ENCODE data around the gene COL6A5. TPM values are rescaled to one million over a fixed set of nuclear protein-coding genes. Genes with fewer than 3 reads are reported as not detected.
A peak's percentile ranks its signal among the peaks of the same experiment; 100 is the strongest.

The COL6A5 gene
- total and polyA plus RNA-seq, 9 of the 15 experiments (the other 6 are each of a cell fraction or from before 2014, with no cell fraction given), result 1.5 to 9.7 (median 5.6) TPM

DNA sequence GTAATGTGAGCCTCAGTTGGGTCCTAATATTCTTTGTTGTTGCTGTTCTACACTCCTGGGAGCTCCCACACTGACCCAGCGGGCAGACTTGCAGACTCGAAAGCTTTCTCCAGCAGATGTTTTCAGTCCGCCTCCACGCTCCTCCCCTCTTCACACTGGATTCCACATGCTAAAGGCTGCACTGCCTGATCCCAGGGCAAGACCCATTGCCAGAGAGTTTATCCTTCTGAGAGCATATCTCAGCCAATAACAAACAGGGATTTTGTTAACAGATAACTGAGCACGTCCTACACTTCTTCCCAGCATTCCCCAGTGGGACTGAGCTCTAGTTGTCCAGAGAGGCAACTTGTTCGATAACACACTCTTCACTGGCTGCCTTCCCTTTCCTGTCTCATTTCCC, 163.5 kb downstream of the COL6A5 start:
- H3K4me1 ChIP-seq (replicated peaks in 1 of 2; ENCODE audit: control insufficient read depth in 2 of 2, insufficient read depth in 2 of 2, low read length in 2 of 2), result no peaks in the 10 kb centered on the region
- no peaks in the 10 kb centered on the region for H3K9me1 ChIP-seq (ENCODE audit: control insufficient read depth, insufficient read depth, low read length)
- H3K9me3 ChIP-seq (replicated peaks; ENCODE audit: control insufficient read depth, insufficient read depth, low read depth, low read length), result no peaks in the 10 kb centered on the region
- no peaks in the 10 kb centered on the region for H4K20me1 ChIP-seq (replicated peaks; ENCODE audit: control insufficient read depth, insufficient read depth, low read length)
- BruUV-seq (replicated peaks), result no TSS peak
- no peak for TF ChIP-seq TCF3 (CRISPR knock-in tag; IDR thresholded peaks at IDR 0.05)
- TF ChIP-seq, protein P1, sequence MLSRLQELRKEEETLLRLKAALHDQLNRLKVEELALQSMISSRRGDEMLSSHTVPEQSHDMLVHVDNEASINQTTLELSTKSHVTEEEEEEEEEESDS (CRISPR knock-in tag; IDR thresholded peaks at IDR 0.05), result no peak
- TF ChIP-seq, protein P2, sequence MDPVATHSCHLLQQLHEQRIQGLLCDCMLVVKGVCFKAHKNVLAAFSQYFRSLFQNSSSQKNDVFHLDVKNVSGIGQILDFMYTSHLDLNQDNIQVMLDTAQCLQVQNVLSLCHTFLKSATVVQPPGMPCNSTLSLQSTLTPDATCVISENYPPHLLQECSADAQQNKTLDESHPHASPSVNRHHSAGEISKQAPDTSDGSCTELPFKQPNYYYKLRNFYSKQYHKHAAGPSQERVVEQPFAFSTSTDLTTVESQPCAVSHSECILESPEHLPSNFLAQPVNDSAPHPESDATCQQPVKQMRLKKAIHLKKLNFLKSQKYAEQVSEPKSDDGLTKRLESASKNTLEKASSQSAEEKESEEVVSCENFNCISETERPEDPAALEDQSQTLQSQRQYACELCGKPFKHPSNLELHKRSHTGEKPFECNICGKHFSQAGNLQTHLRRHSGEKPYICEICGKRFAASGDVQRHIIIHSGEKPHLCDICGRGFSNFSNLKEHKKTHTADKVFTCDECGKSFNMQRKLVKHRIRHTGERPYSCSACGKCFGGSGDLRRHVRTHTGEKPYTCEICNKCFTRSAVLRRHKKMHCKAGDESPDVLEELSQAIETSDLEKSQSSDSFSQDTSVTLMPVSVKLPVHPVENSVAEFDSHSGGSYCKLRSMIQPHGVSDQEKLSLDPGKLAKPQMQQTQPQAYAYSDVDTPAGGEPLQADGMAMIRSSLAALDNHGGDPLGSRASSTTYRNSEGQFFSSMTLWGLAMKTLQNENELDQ (CRISPR knock-in tag; IDR thresholded peaks at IDR 0.05; ENCODE audit: borderline replicate concordance), result no peak
- TF ChIP-seq POU5F1 (IDR thresholded peaks at IDR 0.05; ENCODE audit: borderline replicate concordance, low read depth, low read length, partially characterized antibody), result no peak
- TF ChIP-seq MAFK (IDR thresholded peaks at IDR 0.05; ENCODE audit: low read length), result no peak
- TF ChIP-seq ZNF41 (CRISPR knock-in tag; conservative IDR thresholded peaks at IDR 0.05), result no peak
- TF ChIP-seq SMC3 (conservative IDR thresholded peaks at IDR 0.05; ENCODE audit: insufficient read depth, low read depth, low read length), result no peak
- ChIA-PET POLR2A (no interaction called here), CTCF (ENCODE audit: low intra/inter-chr PET ratio) (no interaction called here)
- in situ Hi-C loops (cut with MboI) (no loop called here), intact Hi-C loops (cut with micrococcal nuclease) (no loop called here)
- no peaks in the 10 kb centered on the region for H3K79me2 ChIP-seq (ENCODE audit: control insufficient read depth, insufficient read depth, low read length)
- FAIRE-seq (no peak), DNase-seq (ENCODE audit: extremely low read depth in 1 of 4, low spot score in 3 of 4) (no peak), ATAC-seq (no peak)
- no peak overlapping the region for H3K9ac ChIP-seq (ENCODE audit: insufficient read depth in 1 of 2, low read depth in 2 of 2, low read length in 2 of 2)
- no peak overlapping the region for H3K4me3 ChIP-seq
- H3K27ac ChIP-seq (ENCODE audit: extremely low read depth, low read depth, low read length), result no peak overlapping the region
- no peaks in the 10 kb centered on the region for H3K27me3 ChIP-seq (ENCODE audit: control insufficient read depth in 2 of 2, insufficient read depth in 2 of 2, low read length in 2 of 2)
- H2AFZ ChIP-seq (ENCODE audit: low read depth, low read length), result peak overlapping the region; percentile 51; the same call in 1 of the 2 replicates
- H3K36me3 ChIP-seq (ENCODE audit: control insufficient read depth, insufficient read depth, low read length), result no peaks in the 10 kb centered on the region
- no peak overlapping the region for H3K4me2 ChIP-seq (ENCODE audit: insufficient read depth, low read length)
- WGBS (ENCODE audit: insufficient coverage, low coverage, missing lambda C conversion rate), result 46% methylated on average over 6 of the region's 6 CpGs

Measured in K562 (cell line).